Activated CD4-positive, alpha-beta T cell treated with anti-CD3 and anti-CD28 coated beads, Interleukin-2, Interleukin-4, amounts not matched to agents 100 ng/mL and 50 ng/mL, durations not matched to agents 16 hours and 8 hours (primary cell): Measurements from ENCODE around the gene FAM180B.

ENCODE experiments used
- DNase-seq: peaks from one replicate; pipeline ENCODE4 v3.0.0-alpha.2; 2020; ENCODE audit warnings: low spot score

The FAM180B gene

GRCh38 chr11:47569646-47570045 is 16.8 kb upstream of the FAM180B start:
- no peak for DNase-seq

- DNase-seq, result no peak
Observed at GRCh38 chr11:47570651-47571356, 15.7 kb upstream of the FAM180B start.

- DNase-seq, result no peak
Observed at GRCh38 chr11:47571357-47571729, 15.1 kb upstream of the FAM180B start.

GRCh38 chr11:47571895-47572294 is 14.6 kb upstream of the FAM180B start:
- DNase-seq, result no peak

GRCh38 chr11:47572715-47573255 is 13.7 kb upstream of the FAM180B start:
- DNase-seq, result no peak

- DNase-seq, result no peak
Observed at GRCh38 chr11:47573321-47573720, 13.2 kb upstream of the FAM180B start.

GRCh38 chr11:47577460-47578041 is 8.9 kb upstream of the FAM180B start:
- no peak for DNase-seq

- peak; percentile 90 for DNase-seq
Observed at GRCh38 chr11:47578524-47579494, 7.7 kb upstream of the FAM180B start, which contains the start of the genes KBTBD4 and NDUFS3. Gene KBTBD4, minus strand, starts transcription at chr11:47578970. Its CDS starts 19 bp downstream, at chr11:47578951. Gene NDUFS3, plus strand, starts transcription at chr11:47579074. Its CDS starts 18 bp downstream, at chr11:47579092.

- no peak for DNase-seq
Observed at GRCh38 chr11:47583844-47584243, 2.6 kb upstream of the FAM180B start.

- DNase-seq, result no peak
Observed at GRCh38 chr11:47587039-47587716, 700 bp downstream of the FAM180B start.

GRCh38 chr11:47587723-47588326 is 1.3 kb downstream of the FAM180B start:
- no peak for DNase-seq

- no peak for DNase-seq
Observed at GRCh38 chr11:47589118-47589517, 2.6 kb downstream of the FAM180B start.

GRCh38 chr11:47589584-47589976 is 3.1 kb downstream of the FAM180B start:
- DNase-seq, result no peak

- no peak for DNase-seq
Observed at GRCh38 chr11:47589977-47590861, 3.7 kb downstream of the FAM180B start.

GRCh38 chr11:47591764-47592163 is 5.3 kb downstream of the FAM180B start:
- DNase-seq, result no peak

- no peak for DNase-seq
Observed at GRCh38 chr11:47592251-47592650, 5.8 kb downstream of the FAM180B start.

- no peak for DNase-seq
Observed at GRCh38 chr11:47592970-47593369, 6.5 kb downstream of the FAM180B start.

GRCh38 chr11:47593492-47593933 is 7.0 kb downstream of the FAM180B start:
- no peak for DNase-seq

- no peak for DNase-seq
Observed at GRCh38 chr11:47593934-47594855, 7.7 kb downstream of the FAM180B start, which contains the start of gene C1QTNF4. Gene C1QTNF4, minus strand, starts transcription at chr11:47594411. Its CDS starts 3,601 bp downstream, at chr11:47590810.
